Effector CD4-positive, alpha-beta T cell (primary cell): ENCODE measurements around the gene ALPK1.

Source experiments
- DNase-seq: peaks from one replicate; pipeline ENCODE4 v3.0.0-alpha.2; 2020

ALPK1 gene

GRCh38 chr4:112328734-112329130 lies 31.6 kb downstream of the ALPK1 start:
- DNase-seq, result no peak

DNA sequence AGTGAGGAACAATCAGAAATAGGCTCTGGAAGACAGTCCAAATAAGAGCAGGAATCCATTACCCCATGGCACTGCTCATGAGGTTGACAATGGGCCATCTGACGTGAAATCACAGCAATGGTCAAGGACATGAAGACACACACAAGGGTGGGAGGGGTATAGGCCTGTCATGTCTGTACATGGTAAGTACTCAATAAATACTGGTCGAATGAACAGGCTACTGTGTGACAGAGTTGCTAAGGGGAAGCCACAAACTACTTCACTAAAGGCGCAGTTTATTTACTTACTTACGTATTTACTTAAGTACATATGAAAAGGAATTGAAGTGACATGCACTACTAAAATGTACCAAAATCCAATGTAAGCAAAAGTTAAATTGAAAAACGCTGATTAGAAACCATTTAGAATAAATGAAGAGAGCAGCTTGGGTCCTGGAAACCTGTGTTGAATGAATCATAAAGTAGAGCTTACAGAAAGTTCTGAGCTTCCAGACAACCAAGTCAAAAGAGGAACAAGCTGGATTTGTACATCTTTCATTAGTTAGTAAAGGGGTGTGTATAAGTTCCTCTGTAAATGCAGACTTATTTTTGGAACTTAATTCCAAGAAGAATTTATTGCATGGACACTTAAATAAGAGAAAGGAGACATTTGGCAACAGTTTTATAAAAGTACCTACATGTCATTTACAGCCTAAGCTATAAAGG lies 32.7 kb downstream of the ALPK1 start:
- DNase-seq, result no peak

GRCh38 chr4:112330921-112331320 lies 33.8 kb downstream of the ALPK1 start:
- DNase-seq, result no peak

DNA sequence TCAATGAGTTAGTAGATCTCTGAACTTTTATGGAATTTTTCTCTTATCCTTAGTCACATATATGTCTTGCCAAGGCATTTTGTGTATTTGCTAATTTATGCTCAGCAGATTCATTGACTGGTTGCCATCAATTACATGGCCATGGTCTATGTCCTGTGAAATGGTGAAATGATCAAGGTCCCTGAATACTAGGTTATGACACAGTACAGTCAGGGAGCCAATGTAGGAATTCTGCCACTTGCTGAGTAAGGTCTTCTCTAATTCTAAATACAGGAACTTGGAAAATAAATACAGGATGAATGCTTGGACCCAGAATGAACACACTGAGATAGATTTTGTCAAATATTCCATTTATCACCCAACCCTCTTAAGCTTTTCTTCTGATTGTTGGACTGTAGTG lies 35.2 kb downstream of the ALPK1 start:
- no peak for DNase-seq

DNA sequence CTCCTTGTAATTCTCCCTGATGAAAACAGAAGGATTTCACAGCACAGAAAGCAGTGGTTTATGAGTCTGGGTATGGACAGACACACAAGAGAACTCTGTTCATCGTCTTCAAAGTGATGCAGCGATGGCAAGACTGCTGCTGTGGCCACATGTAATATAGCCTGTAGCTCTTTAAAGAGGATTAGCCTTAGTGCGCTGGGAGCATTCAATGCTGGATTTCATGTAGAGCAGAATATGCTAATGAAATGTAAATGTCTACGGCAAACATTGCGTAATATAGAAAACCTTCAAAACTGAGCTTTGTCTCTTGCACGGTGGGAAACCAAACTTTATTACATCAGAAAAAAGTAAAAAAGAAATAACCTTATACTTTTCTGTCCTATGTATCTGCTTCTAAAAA lies 42.9 kb downstream of the ALPK1 start:
- no peak for DNase-seq

DNA sequence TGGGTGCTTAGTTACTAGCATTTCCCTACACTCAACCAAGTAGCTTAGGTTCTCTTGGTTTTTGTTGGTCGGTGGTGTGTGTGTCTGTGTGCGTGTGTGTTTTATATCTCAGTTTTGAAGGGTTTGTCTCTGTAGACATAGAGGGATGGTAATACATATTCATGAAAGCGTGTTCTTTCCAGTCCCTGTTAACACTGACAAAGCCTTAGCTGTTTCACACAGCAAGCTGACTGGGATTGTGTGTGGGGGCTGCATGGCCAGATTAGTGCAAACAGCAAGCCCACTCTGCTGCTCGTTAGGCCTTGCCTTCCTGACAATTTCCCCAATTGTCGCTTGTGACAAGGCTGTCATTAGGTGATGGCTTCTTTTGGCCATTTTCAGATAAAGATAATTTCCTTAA lies 43.9 kb downstream of the ALPK1 start:
- no peak for DNase-seq

DNA sequence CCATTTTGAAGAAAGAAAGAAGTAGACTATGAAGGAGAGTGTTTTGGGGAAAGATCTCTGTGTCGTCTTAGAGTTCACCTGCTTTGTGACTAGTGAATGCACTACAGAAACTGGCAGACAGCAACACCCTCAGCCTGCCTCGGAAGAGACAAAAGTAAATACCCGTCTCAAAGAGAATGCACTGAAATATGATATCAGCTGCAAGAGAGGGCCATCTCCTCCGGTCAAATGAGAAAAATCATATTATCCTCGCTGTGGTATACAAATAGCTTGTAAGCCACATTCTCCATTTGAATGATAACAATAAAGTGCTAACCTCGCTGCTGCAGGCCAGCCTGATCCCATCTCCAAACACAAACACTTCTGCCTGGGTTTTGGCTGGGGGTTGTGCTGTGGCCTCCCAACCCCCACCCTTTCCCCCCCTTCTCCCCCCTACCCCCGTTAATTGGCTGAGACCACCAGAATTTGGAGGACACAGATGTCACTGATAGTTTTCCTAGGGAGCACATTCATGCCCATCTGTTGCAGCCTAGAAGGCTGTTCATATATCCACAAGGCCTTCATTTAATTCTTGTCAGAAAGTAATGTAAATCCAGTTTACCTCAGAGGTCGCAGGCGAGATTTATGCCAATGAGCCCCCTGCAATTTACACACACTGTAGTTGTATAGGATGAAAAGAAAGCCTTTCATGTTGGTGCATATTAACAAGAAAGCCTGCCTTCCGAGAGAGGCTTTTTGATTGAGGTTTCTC lies 46.3 kb downstream of the ALPK1 start:
- DNase-seq, result no peak

- no peak for DNase-seq
These were observed 51.5 kb downstream of the ALPK1 start for GRCh38 chr4:112348488-112349158.

DNA sequence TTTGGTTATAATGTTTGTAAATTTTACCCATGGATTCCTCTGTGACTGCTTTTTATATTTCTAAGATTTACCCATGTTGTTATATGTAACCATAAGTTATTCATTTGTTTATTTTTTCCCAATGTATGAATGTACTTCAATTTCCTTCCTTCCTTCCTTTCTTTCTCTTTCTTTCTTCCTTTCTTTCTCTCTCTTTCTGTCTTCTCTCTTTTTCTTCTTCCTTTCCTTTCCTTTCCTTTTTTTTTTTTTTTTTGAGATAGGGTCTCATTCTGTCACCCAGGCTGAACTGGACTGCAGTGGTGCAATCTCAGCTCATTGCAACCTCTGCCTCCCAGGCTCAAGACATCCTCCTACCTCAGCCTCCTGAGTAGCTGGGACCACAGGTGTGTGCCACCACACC lies 55.6 kb downstream of the ALPK1 start:
- DNase-seq, result no peak

DNA sequence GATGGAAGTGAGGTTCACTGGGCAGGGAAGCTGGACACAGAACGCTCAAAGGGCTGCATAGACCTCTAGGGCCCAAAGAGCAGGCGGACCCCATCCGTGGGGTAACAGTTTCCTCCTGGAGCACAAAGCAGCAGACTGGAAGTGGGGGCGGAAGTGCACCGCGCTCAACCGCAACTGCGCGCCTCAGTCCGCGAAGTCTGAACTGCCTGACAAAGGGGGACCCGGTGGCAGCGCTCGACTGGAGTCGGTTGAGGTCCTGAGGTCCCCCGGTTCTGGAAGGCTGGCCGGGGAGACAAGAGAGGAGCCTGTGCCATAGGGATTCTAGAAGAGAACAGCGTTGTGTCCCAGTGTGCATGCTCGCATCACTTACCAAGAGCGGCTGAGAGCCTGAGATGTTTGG lies 58.5 kb downstream of the ALPK1 start:
- DNase-seq, result no peak

- no peak for DNase-seq
These were observed 60.3 kb downstream of the ALPK1 start for GRCh38 chr4:112357453-112357852.

- no peak for DNase-seq
These were observed 60.7 kb downstream of the ALPK1 start for GRCh38 chr4:112357897-112358296.

- DNase-seq, result no peak
These were observed 61.2 kb downstream of the ALPK1 start for GRCh38 chr4:112358415-112358814.

GRCh38 chr4:112358952-112359749 lies 62.0 kb downstream of the ALPK1 start:
- DNase-seq, result no peak

GRCh38 chr4:112361181-112361791 lies 64.1 kb downstream of the ALPK1 start:
- DNase-seq, result no peak

GRCh38 chr4:112370466-112370865 lies 73.3 kb downstream of the ALPK1 start:
- DNase-seq, result no peak

- DNase-seq, result no peak
These were observed 74.2 kb downstream of the ALPK1 start for GRCh38 chr4:112371361-112371760.

GRCh38 chr4:112374850-112375249 lies 77.7 kb downstream of the ALPK1 start:
- DNase-seq, result no peak

- no peak for DNase-seq
These were observed 80.0 kb downstream of the ALPK1 start for GRCh38 chr4:112377171-112377570.

DNA sequence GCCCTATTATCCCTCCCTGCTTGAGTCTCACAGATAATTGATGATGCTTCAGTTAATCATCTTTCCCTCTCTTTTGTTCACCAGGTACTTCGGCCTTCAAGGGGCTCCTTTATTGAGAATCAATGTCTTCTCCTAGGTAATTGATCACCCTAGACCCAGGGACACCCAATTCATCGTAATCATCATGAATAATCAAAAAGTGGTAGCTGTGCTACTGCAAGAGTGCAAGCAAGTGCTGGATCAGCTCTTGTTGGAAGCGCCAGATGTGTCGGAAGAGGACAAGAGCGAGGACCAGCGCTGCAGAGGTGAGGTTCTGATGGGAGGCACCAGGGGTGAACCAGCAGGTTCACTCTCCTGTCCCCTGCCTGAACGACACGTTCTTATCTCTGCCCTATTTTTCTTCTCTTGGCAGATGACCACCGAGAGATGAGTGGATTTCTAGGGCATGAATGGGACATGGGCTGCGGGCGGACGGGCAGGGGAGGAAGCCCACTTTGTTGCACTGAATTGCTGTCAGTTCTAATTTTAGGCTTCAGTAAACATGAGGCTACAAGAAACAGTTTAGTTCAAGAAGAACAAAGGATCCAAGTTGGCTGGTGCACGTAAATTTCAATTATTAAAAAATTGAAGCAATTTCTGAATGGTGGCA lies 80.5 kb downstream of the ALPK1 start:
- no peak for DNase-seq

- DNase-seq, result no peak
These were observed 81.1 kb downstream of the ALPK1 start for GRCh38 chr4:112378243-112378620.

- no peak for DNase-seq
These were observed 81.7 kb downstream of the ALPK1 start for GRCh38 chr4:112378858-112379257.
